Right atrium auricular region (tissue), 2 donors: ENCODE data around the gene SAMMSON. TPM values are rescaled to one million over a fixed set of nuclear protein-coding genes. Genes with fewer than 3 reads are reported as not detected.
A peak's percentile ranks its signal among the peaks of the same experiment; 100 is the strongest.

Experiments
- DNase-seq: peaks from one replicate; pipeline ENCODE4 v3.0.0-alpha.2; 2019; ENCODE audit warnings: low spot score
- H3K27ac ChIP-seq, 2 donors: fragments of 200-600 bp; sonication (generic); 1 replicate in 1 of 2; 2 replicates in 1 of 2; pipeline ENCODE4 v1.5.1; 2016 to 2019
- H3K27me3 ChIP-seq, 2 donors: fragments of 200-600 bp; sonication (generic); one replicate each; pipeline versions ENCODE4 v1.5.1 to v1.6.0; 2017 to 2019
- H3K36me3 ChIP-seq: fragments of 200-600 bp; sonication (generic); one replicate; pipeline ENCODE4 v1.5.1; 2016
- H3K4me1 ChIP-seq, 2 donors: fragments of 200-600 bp; sonication (generic); one replicate each; pipeline versions ENCODE4 v1.5.1 to v1.6.0; 2017 to 2019
- H3K4me3 ChIP-seq, 2 donors: fragments of 200-600 bp; sonication (generic); 1 replicate in 1 of 2; 2 replicates in 1 of 2; pipeline ENCODE4 v1.5.1; 2017 to 2019; ENCODE audit warnings: mild to moderate bottlenecking in 1 of 2, moderate library complexity in 1 of 2
- H3K9me3 ChIP-seq, 2 donors: fragments of 200-600 bp; sonication (generic); one replicate each; pipeline ENCODE4 v1.5.1; 2019
- CTCF ChIP-seq, 2 donors: fragments of 200-600 bp; sonication (generic); IDR thresholded peaks; one replicate each; pipeline ENCODE4 v1.5.1; 2019; ENCODE audit warnings: antibody characterized with exemption in 2 of 2
- total RNA-seq, 2 donors: library from RNA; depleted of rRNA; stranded (reverse); fragments of >200 nt; gene quantifications; one replicate each; pipeline ENCODE4 v1.1.0, GENCODE V29; 2016

Gene SAMMSON
- total RNA-seq, 2 donors from 2014 or later = not detected

GRCh38 chr3:70076396-70076795, 76.9 kb downstream of the SAMMSON start:
- TF ChIP-seq CTCF (IDR thresholded peaks at IDR 0.05) = no peak
- H3K4me3 ChIP-seq = no peak overlapping the region
- no peak overlapping the region for H3K27ac ChIP-seq
- no peak for DNase-seq
- H3K36me3 ChIP-seq = no peaks in the 10 kb centered on the region
- peaks cover 0 to 5% of the 10 kb centered on the region in 2 donors for H3K4me1 ChIP-seq
- H3K9me3 ChIP-seq = no peaks in the 10 kb centered on the region
- H3K27me3 ChIP-seq = no peaks in the 10 kb centered on the region

GRCh38 chr3:70078778-70079177, 79.2 kb downstream of the SAMMSON start:
- DNase-seq = no peak
- TF ChIP-seq CTCF (IDR thresholded peaks at IDR 0.05) = no peak
- Histone ChIP-seq H3K36me3 (no peaks in the 10 kb centered on the region), H3K4me3 (no peak overlapping the region), H3K4me1 (peaks cover 0 to 5% of the 10 kb centered on the region in 2 donors), H3K27ac (no peak overlapping the region), H3K9me3 (no peaks in the 10 kb centered on the region), H3K27me3 (no peaks in the 10 kb centered on the region)

GRCh38 chr3:70085613-70086012, 86.1 kb downstream of the SAMMSON start:
- Histone ChIP-seq H3K36me3 (no peaks in the 10 kb centered on the region), H3K9me3 (no peaks in the 10 kb centered on the region), H3K4me3 (no peak overlapping the region), H3K27me3 (no peaks in the 10 kb centered on the region), H3K4me1 (no peaks in the 10 kb centered on the region), H3K27ac (no peak overlapping the region)
- no peak for DNase-seq
- no peak for TF ChIP-seq CTCF (IDR thresholded peaks at IDR 0.05)

- Histone ChIP-seq H3K9me3 (no peaks in the 10 kb centered on the region), H3K4me3 (no peak overlapping the region), H3K27ac (no peak overlapping the region), H3K36me3 (no peaks in the 10 kb centered on the region), H3K4me1 (no peaks in the 10 kb centered on the region), H3K27me3 (no peaks in the 10 kb centered on the region)
- no peak for TF ChIP-seq CTCF (IDR thresholded peaks at IDR 0.05)
- no peak for DNase-seq
Observed at GRCh38 chr3:70086336-70086735, 86.8 kb downstream of the SAMMSON start.

GRCh38 chr3:70090322-70090913, 90.9 kb downstream of the SAMMSON start:
- no peaks in the 10 kb centered on the region for H3K27me3 ChIP-seq
- TF ChIP-seq CTCF (IDR thresholded peaks at IDR 0.05) = peak; percentile 54 to 73
- H3K4me1 ChIP-seq = no peaks in the 10 kb centered on the region
- H3K4me3 ChIP-seq = no peak overlapping the region
- H3K27ac ChIP-seq = no peak overlapping the region
- no peaks in the 10 kb centered on the region for H3K36me3 ChIP-seq
- no peak for DNase-seq
- no peaks in the 10 kb centered on the region for H3K9me3 ChIP-seq

- no peaks in the 10 kb centered on the region for H3K9me3 ChIP-seq
- DNase-seq = no peak
- no peak overlapping the region for H3K4me3 ChIP-seq
- H3K27me3 ChIP-seq = no peaks in the 10 kb centered on the region
- no peaks in the 10 kb centered on the region for H3K36me3 ChIP-seq
- H3K27ac ChIP-seq = no peak overlapping the region
- H3K4me1 ChIP-seq = no peaks in the 10 kb centered on the region
- no peak for TF ChIP-seq CTCF (IDR thresholded peaks at IDR 0.05)
Observed at GRCh38 chr3:70094197-70094596, 94.7 kb downstream of the SAMMSON start.
